ENCODE data around the gene MAPKAPK3.

The MAPKAPK3 gene

GRCh38 chr3:50607271-50608091 lies 9.5 kb upstream of the MAPKAPK3 start:
- TF ChIP-seq, protein P1, sequence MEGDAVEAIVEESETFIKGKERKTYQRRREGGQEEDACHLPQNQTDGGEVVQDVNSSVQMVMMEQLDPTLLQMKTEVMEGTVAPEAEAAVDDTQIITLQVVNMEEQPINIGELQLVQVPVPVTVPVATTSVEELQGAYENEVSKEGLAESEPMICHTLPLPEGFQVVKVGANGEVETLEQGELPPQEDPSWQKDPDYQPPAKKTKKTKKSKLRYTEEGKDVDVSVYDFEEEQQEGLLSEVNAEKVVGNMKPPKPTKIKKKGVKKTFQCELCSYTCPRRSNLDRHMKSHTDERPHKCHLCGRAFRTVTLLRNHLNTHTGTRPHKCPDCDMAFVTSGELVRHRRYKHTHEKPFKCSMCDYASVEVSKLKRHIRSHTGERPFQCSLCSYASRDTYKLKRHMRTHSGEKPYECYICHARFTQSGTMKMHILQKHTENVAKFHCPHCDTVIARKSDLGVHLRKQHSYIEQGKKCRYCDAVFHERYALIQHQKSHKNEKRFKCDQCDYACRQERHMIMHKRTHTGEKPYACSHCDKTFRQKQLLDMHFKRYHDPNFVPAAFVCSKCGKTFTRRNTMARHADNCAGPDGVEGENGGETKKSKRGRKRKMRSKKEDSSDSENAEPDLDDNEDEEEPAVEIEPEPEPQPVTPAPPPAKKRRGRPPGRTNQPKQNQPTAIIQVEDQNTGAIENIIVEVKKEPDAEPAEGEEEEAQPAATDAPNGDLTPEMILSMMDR (IDR thresholded peaks at IDR 0.05; ENCODE audit: borderline replicate concordance, control extremely low read depth, extremely low read depth, insufficient read depth, missing control alignments), result no peak
- in situ Hi-C loops (cut with MboI; ENCODE audit: low sequenced_read_pairs, unreplicated experiment), result no loop called here
- no peak for DNase-seq (ENCODE audit: low spot score)

- in situ Hi-C loops (cut with MboI; ENCODE audit: low sequenced_read_pairs, unreplicated experiment), result no loop called here
- TF ChIP-seq, protein P1 (IDR thresholded peaks at IDR 0.05; ENCODE audit: borderline replicate concordance, control extremely low read depth, extremely low read depth, insufficient read depth, missing control alignments), result no peak
Measured at GRCh38 chr3:50608278-50608677, 8.7 kb upstream of the MAPKAPK3 start.

GRCh38 chr3:50609071-50609762 lies 7.7 kb upstream of the MAPKAPK3 start:
- in situ Hi-C loops (cut with MboI; ENCODE audit: low sequenced_read_pairs, unreplicated experiment), result no loop called here
- DNase-seq (ENCODE audit: low spot score), result no peak
- TF ChIP-seq, protein P1 (IDR thresholded peaks at IDR 0.05; ENCODE audit: borderline replicate concordance, control extremely low read depth, extremely low read depth, insufficient read depth, missing control alignments), result no peak

More at GRCh38 chr3:50608278-50608677, 8.7 kb upstream of the MAPKAPK3 start:
- no peak for DNase-seq (ENCODE audit: low spot score)

DNA sequence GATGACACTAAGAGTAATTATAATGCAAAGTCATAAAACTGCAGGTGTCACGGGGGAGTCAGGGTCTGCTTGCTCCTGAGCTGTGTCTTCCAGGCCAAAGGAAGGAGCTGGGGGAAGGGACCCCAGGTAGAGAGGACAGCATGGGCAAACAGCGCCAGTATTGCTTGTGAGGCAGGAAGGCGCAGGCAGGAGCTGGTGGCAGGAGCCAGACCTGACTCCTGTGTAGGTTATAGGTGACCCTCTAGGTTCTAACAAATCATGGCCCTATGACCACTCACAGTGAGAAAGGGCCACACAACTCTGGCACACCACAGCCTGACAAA lies 7.2 kb upstream of the MAPKAPK3 start:
- no peak for DNase-seq (ENCODE audit: low spot score)
- TF ChIP-seq, protein P1 (IDR thresholded peaks at IDR 0.05; ENCODE audit: borderline replicate concordance, control extremely low read depth, extremely low read depth, insufficient read depth, missing control alignments), result no peak
- in situ Hi-C loops (cut with MboI; ENCODE audit: low sequenced_read_pairs, unreplicated experiment), result loop anchor here (5.0 kb wide), 1 partner anchor 37 kb away; no protein-coding TSS in a partner anchor

DNA sequence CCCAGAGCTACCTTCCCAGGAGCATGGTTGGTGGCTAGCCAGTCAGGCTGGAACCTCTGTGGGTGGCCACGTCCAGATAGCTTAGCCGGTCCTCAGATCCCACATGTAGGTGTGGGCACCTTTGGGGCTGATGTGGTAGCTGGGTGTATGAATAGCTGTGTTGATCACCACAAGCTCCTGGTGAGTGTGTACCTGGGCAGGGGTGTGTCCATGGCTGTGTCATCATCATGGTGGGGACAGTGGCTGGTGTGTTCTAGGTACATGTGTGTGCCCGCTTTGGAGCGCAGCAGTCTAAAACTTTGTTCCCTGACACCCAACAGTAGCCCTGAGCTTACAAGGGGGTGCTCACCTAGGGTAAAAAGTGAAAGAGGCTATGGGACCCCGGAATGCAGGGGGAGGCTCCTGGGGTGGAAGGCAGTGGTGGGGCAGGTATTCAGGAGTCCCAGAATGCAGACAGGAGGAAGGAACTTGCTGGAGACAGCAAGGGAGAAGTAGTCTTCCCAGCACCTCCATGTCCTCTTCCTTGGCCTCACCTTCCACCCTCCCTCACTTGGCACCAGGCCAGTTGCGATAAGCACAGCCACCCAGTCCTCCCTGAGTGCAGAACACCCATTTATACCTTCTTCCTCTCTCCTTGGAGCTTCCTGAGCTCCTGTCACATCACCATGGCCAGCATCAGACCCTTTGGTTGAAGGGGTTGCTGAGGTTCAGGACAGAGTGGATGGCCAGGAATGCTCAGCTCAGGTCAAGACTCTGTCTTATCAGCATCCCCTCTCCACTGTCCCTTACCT lies 6.6 kb upstream of the MAPKAPK3 start:
- in situ Hi-C loops (cut with MboI; ENCODE audit: low sequenced_read_pairs, unreplicated experiment), result loop anchor here (5.0 kb wide), 1 partner anchor 38 kb away; no protein-coding TSS in a partner anchor
- no peak for DNase-seq (ENCODE audit: low spot score)
- TF ChIP-seq, protein P1 (IDR thresholded peaks at IDR 0.05; ENCODE audit: borderline replicate concordance, control extremely low read depth, extremely low read depth, insufficient read depth, missing control alignments), result no peak

GRCh38 chr3:50610992-50611463 lies 5.9 kb upstream of the MAPKAPK3 start:
- TF ChIP-seq, protein P1 (IDR thresholded peaks at IDR 0.05; ENCODE audit: borderline replicate concordance, control extremely low read depth, extremely low read depth, insufficient read depth, missing control alignments), result no peak
- in situ Hi-C loops (cut with MboI; ENCODE audit: low sequenced_read_pairs, unreplicated experiment), result loop anchor here (5.0 kb wide), 1 partner anchor 39 kb away; no protein-coding TSS in a partner anchor
- DNase-seq (ENCODE audit: low spot score), result no peak
